ENCODE results near the gene GNAO1. TPM values are rescaled to one million over a fixed set of nuclear protein-coding genes. Genes with fewer than 3 reads are reported as not detected.

Gene GNAO1
- polyA plus RNA-seq, 1 of the 3 experiments (the other 2 are of a cell fraction): 0.30 TPM

GRCh38 chr16:56198006-56198754 lies 6.9 kb downstream of the GNAO1 start:
- H3F3A ChIP-seq (replicated peaks; ENCODE audit: insufficient read depth): no peaks in the 10 kb centered on the region

GRCh38 chr16:56198755-56199114 lies 7.4 kb downstream of the GNAO1 start:
- Histone ChIP-seq H3K4me2 (no peak overlapping the region), H3K4me3 (ENCODE audit: low read depth in 2 of 2, low read length in 1 of 2) (no peak overlapping the region), H3K9ac (no peak overlapping the region), H2AFZ (ENCODE audit: low read depth) (no peak overlapping the region), H3K36me3 (replicated peaks in 1 of 2; ENCODE audit: control insufficient read depth in 1 of 2, insufficient read depth in 2 of 2, low read length in 1 of 2) (no peaks in the 10 kb centered on the region), H4K20me1 (ENCODE audit: insufficient read depth) (no peaks in the 10 kb centered on the region), H3K27me3 (ENCODE audit: insufficient read depth) (peaks cover 13% of the 10 kb centered on the region; the same call in 1 of the 2 replicates), H3K79me2 (ENCODE audit: insufficient read depth) (no peaks in the 10 kb centered on the region), H3K27ac (ENCODE audit: low read depth in 2 of 2, low read length in 1 of 2) (no peak overlapping the region), H3K4me1 (ENCODE audit: control insufficient read depth in 1 of 2, insufficient read depth in 2 of 2, low read depth in 1 of 2, low read length in 1 of 2) (peaks cover 0 to 14% of the 10 kb centered on the region in 2 experiments; a peak in 2 of 4 replicates), H3K9me2 (no peaks in the 10 kb centered on the region), H3F3A (replicated peaks; ENCODE audit: insufficient read depth) (no peaks in the 10 kb centered on the region), H3K9me3 (no peaks in the 10 kb centered on the region)
- no peak for DNase-seq
- ChIA-PET CTCF (interaction anchor here (0.7 to 2.7 kb wide), 2 partner anchors 19 to 119 kb away, joined by 3 to 13 read pairs; no protein-coding TSS in a partner anchor), POLR2A (no interaction called here)
- 23% methylated on average over 4 of the region's 4 CpGs for WGBS (ENCODE audit: low lambda C conversion rate)
- TF ChIP-seq CTCF (IDR thresholded peaks at IDR 0.05) (no peak), PBX3 (IDR thresholded peaks at IDR 0.05) (no peak), FOXM1 (IDR thresholded peaks at IDR 0.05; ENCODE audit: low read depth) (no peak), EZH2phosphoT487 (IDR thresholded peaks at IDR 0.05; ENCODE audit: borderline replicate concordance, low read depth) (no peak), RXRA (IDR thresholded peaks at IDR 0.05; ENCODE audit: borderline replicate concordance, low read depth) (no peak), NRF1 (IDR thresholded peaks at IDR 0.05; ENCODE audit: low read depth, low read length) (no peak), ELF1 (IDR thresholded peaks at IDR 0.05) (no peak)

More at GRCh38 chr16:56198006-56198754, 6.9 kb downstream of the GNAO1 start:
- no peaks in the 10 kb centered on the region for H3K9me3 ChIP-seq
- TF ChIP-seq SMC3 (IDR thresholded peaks at IDR 0.05; ENCODE audit: low read depth, low read length) (no peak), USF2 (IDR thresholded peaks at IDR 0.05; ENCODE audit: borderline replicate concordance, low read depth, low read length) (no peak), NFIC (IDR thresholded peaks at IDR 0.05; ENCODE audit: borderline replicate concordance) (no peak), CHD2 (IDR thresholded peaks at IDR 0.05; ENCODE audit: low read length, partially characterized antibody) (no peak), NRF1 (IDR thresholded peaks at IDR 0.05; ENCODE audit: low read depth, low read length) (no peak), TCF12 (IDR thresholded peaks at IDR 0.05) (no peak), RAD21 (IDR thresholded peaks at IDR 0.05; ENCODE audit: low read length) (no peak), CTCF (IDR thresholded peaks at IDR 0.05) (no peak), POLR2AphosphoS5 (IDR thresholded peaks at IDR 0.05; ENCODE audit: low read depth, low read length) (no peak), MXI1 (IDR thresholded peaks at IDR 0.05; ENCODE audit: low read depth, low read length) (no peak)
- H3K4me3 ChIP-seq (ENCODE audit: low read depth in 2 of 2, low read length in 1 of 2): no peak overlapping the region
- H3K9ac ChIP-seq: no peak overlapping the region
- H3K27me3 ChIP-seq (ENCODE audit: insufficient read depth): peaks cover 19% of the 10 kb centered on the region; the same call in 1 of the 2 replicates
- no peak for DNase-seq
- H3K9me2 ChIP-seq: no peaks in the 10 kb centered on the region
- no peak overlapping the region for H3K27ac ChIP-seq (ENCODE audit: low read depth in 2 of 2, low read length in 1 of 2)
- H3K4me1 ChIP-seq (ENCODE audit: control insufficient read depth in 1 of 2, insufficient read depth in 2 of 2, low read depth in 1 of 2, low read length in 1 of 2): peaks cover 0 to 14% of the 10 kb centered on the region in 2 experiments; a peak in 2 of 4 replicates
- ChIA-PET CTCF (interaction anchor here (0.7 to 2.7 kb wide), 3 partner anchors 20 to 158 kb away, joined by 3 to 13 read pairs (median 3); no protein-coding TSS in a partner anchor), POLR2A (no interaction called here)
- H3K4me2 ChIP-seq: no peak overlapping the region
- no peaks in the 10 kb centered on the region for H3K36me3 ChIP-seq (replicated peaks in 1 of 2; ENCODE audit: control insufficient read depth in 1 of 2, insufficient read depth in 2 of 2, low read length in 1 of 2)
- no peaks in the 10 kb centered on the region for H3K79me2 ChIP-seq (ENCODE audit: insufficient read depth)
- H2AFZ ChIP-seq (ENCODE audit: low read depth): no peak overlapping the region
- no peaks in the 10 kb centered on the region for H4K20me1 ChIP-seq (ENCODE audit: insufficient read depth)
